Gastrocnemius medialis (tissue), 4 donors: ENCODE results near the gene CFAP92. TPM values are rescaled to one million over a fixed set of nuclear protein-coding genes. Genes with fewer than 3 reads are reported as not detected.
A peak's percentile ranks its signal among the peaks of the same experiment; 100 is the strongest.

ENCODE experiments used
- ATAC-seq, 2 donors: fragments of 150-250 bp; one replicate each; pipeline ENCODE4 v1.9.1; 2016
- DNase-seq, 2 donors: peaks; one replicate each; pipeline ENCODE4 v3.0.0-alpha.2; 2019
- H3K27ac ChIP-seq, 4 donors: fragments of 200-600 bp; sonication (generic); 1 replicate in 1 of 4; 2 replicates in 3 of 4; pipeline ENCODE4 v1.5.1; 2016 to 2018; ENCODE audit warnings: mild to moderate bottlenecking in 2 of 4, moderate library complexity in 1 of 4
- H3K27me3 ChIP-seq, 3 donors: fragments of 200-600 bp; sonication (generic) in 2 of 3; 1 replicate in 1 of 3; 2 replicates in 2 of 3; pipeline versions ENCODE4 v1.5.1 to v1.6.0; 2016 to 2019; ENCODE audit warnings: mild to moderate bottlenecking in 1 of 3, moderate library complexity in 1 of 3
- H3K36me3 ChIP-seq, 2 donors: fragments of 200-600 bp; sonication (generic) in 1 of 2; one replicate each; pipeline ENCODE4 v1.5.1; 2017 to 2018
- H3K4me1 ChIP-seq, 2 donors: fragments of 200-600 bp; sonication (generic) in 1 of 2; one replicate each; pipeline ENCODE4 v1.5.1; 2016 to 2017; ENCODE audit warnings: mild to moderate bottlenecking in 2 of 2
- H3K4me3 ChIP-seq, 4 donors: fragments of 200-600 bp; sonication (generic) in 3 of 4; 1 replicate in 1 of 4; 2 replicates in 3 of 4; pipeline ENCODE4 v1.5.1; 2016 to 2019; ENCODE audit warnings: mild to moderate bottlenecking in 2 of 4
- H3K9me3 ChIP-seq, 3 donors: fragments of 200-600 bp; sonication (generic) in 2 of 3; 1 replicate in 1 of 3; 2 replicates in 2 of 3; pipeline ENCODE4 v1.5.1; 2016 to 2019
- POLR2A ChIP-seq, 2 donors: fragments of 450-650 bp; IDR thresholded peaks; one replicate each; pipeline ENCODE4 v1.6.1; 2017; ENCODE audit warnings: antibody characterized with exemption in 2 of 2, mild to moderate bottlenecking in 2 of 2, moderate library complexity in 2 of 2
- in situ Hi-C, 4 donors: fragments of 200-750 bp; cut with MboI; loops; one replicate each; pipeline versions ENCODE4 v1.15.0 to v1.8.0; 2017; ENCODE audit warnings: low sequenced_read_pairs in 4 of 4
- intact Hi-C: fragments of 100-400 bp; cut with DNase I; formaldehyde crosslinking; loops from one replicate; pipeline ENCODE4 v1.15.1; 2023; ENCODE audit warnings: low total_unique reads
- total RNA-seq, 4 donors: library from RNA; depleted of rRNA; stranded (reverse); fragments of >200 nt; gene quantifications; one replicate each; pipeline versions ENCODE4 v1.1.0 to v1.2.3, GENCODE V29; 2016
- TF ChIP-seq, protein P1 (sequence below), 5 experiments: fragments of 450-650 bp in 3 of 5; fragments of 200-600 bp in 2 of 5; sonication (generic) in 2 of 5; IDR thresholded peaks in 4 of 5; conservative IDR thresholded peaks in 1 of 5; 1 replicate in 4 of 5; 2 replicates in 1 of 5; pipeline ENCODE4 v1.5.1; 2016 to 2019; ENCODE audit warnings: antibody characterized with exemption in 5 of 5, mild to moderate bottlenecking in 3 of 5, moderate library complexity in 3 of 5

CFAP92 gene
- total RNA-seq, 4 donors from 2014 or later = 0.07 to 0.34 (median 0.20) TPM; not detected in 1

DNA sequence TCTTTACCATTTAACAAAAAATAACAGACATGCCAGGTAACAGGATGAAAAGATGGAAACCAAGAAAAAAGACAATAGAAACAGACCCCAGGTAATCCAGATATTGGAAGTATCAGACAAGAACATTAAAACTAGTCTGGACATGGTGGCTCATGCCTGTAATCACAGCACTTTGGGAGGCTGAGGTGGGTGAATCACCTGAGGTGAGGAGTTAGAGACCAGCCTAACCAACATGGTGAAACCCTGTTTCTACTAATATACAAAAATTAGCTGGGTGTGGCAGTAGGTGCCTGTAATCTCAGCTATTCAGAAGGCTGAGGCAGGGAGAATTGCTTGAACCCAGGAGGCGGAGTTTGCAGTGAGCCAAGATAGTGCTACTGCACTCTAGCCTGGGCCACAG lies 73.9 kb downstream of the CFAP92 start:
- TF ChIP-seq, protein P1, sequence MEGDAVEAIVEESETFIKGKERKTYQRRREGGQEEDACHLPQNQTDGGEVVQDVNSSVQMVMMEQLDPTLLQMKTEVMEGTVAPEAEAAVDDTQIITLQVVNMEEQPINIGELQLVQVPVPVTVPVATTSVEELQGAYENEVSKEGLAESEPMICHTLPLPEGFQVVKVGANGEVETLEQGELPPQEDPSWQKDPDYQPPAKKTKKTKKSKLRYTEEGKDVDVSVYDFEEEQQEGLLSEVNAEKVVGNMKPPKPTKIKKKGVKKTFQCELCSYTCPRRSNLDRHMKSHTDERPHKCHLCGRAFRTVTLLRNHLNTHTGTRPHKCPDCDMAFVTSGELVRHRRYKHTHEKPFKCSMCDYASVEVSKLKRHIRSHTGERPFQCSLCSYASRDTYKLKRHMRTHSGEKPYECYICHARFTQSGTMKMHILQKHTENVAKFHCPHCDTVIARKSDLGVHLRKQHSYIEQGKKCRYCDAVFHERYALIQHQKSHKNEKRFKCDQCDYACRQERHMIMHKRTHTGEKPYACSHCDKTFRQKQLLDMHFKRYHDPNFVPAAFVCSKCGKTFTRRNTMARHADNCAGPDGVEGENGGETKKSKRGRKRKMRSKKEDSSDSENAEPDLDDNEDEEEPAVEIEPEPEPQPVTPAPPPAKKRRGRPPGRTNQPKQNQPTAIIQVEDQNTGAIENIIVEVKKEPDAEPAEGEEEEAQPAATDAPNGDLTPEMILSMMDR (IDR thresholded peaks at IDR 0.05 in 4 of 5, conservative IDR thresholded peaks at IDR 0.05 in 1 of 5) = no peak
- ATAC-seq (no peak), DNase-seq (no peak)
- intact Hi-C loops (no loop called here), in situ Hi-C loops (no loop called here)
- Histone ChIP-seq H3K27me3 (no peaks in the 10 kb centered on the region), H3K36me3 (peaks cover 0 to 17% of the 10 kb centered on the region in 2 donors), H3K27ac (no peak overlapping the region), H3K4me3 (no peak overlapping the region), H3K4me1 (no peaks in the 10 kb centered on the region), H3K9me3 (no peaks in the 10 kb centered on the region)

DNA sequence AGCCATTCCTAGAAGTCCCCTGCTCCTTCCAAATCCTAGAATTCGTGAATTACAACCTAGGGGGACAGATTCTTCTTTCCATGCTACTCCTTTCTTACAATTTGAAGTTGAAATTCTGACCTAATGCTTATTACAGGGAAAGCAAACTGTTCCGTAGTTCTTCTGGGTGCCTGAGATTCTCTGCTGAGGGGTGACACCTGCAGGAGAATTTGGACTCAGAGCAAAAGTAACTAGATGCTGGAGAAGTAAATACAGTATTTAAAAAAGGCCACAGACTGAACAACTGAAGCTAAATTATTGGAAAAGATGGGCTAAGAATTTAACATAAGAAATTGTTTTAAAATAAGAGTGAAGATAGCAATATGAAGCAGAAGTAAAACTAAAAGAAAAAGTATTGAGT lies 76.6 kb downstream of the CFAP92 start:
- DNase-seq (no peak), ATAC-seq (no peak)
- no peak overlapping the region for H3K4me3 ChIP-seq
- peaks cover 0 to 44% of the 10 kb centered on the region in 2 donors for H3K36me3 ChIP-seq
- no peaks in the 10 kb centered on the region for H3K9me3 ChIP-seq
- H3K4me1 ChIP-seq = no peaks in the 10 kb centered on the region
- no peaks in the 10 kb centered on the region for H3K27me3 ChIP-seq
- intact Hi-C loops = no loop called here
- no peak overlapping the region for H3K27ac ChIP-seq
- TF ChIP-seq POLR2A (IDR thresholded peaks at IDR 0.05) = no peak
- TF ChIP-seq, protein P1 (IDR thresholded peaks at IDR 0.05 in 4 of 5, conservative IDR thresholded peaks at IDR 0.05 in 1 of 5) = no peak
- in situ Hi-C loops = no loop called here

- no peaks in the 10 kb centered on the region for H3K4me1 ChIP-seq
- no peak for TF ChIP-seq POLR2A (IDR thresholded peaks at IDR 0.05)
- TF ChIP-seq, protein P1 (IDR thresholded peaks at IDR 0.05 in 4 of 5, conservative IDR thresholded peaks at IDR 0.05 in 1 of 5) = no peak
- no peak overlapping the region for H3K4me3 ChIP-seq
- in situ Hi-C loops = no loop called here
- no peak for ATAC-seq
- peaks cover 0 to 66% of the 10 kb centered on the region in 2 donors for H3K36me3 ChIP-seq
- no peaks in the 10 kb centered on the region for H3K9me3 ChIP-seq
- H3K27ac ChIP-seq = no peak overlapping the region
- intact Hi-C loops = no loop called here
- H3K27me3 ChIP-seq = no peaks in the 10 kb centered on the region
- peak in 1 of 2 donors; percentile 11 for DNase-seq
These were observed 78.8 kb downstream of the CFAP92 start for GRCh38 chr3:128914966-128915645.

GRCh38 chr3:128911911-128912310 lies 82.0 kb downstream of the CFAP92 start:
- H3K4me1 ChIP-seq = no peaks in the 10 kb centered on the region
- H3K36me3 ChIP-seq = peaks cover 0 to 98% of the 10 kb centered on the region in 2 donors
- no peak overlapping the region for H3K4me3 ChIP-seq
- no peak for DNase-seq
- intact Hi-C loops = no loop called here
- H3K9me3 ChIP-seq = no peaks in the 10 kb centered on the region
- no peaks in the 10 kb centered on the region for H3K27me3 ChIP-seq
- H3K27ac ChIP-seq = no peak overlapping the region
- in situ Hi-C loops = no loop called here
- TF ChIP-seq, protein P1 (IDR thresholded peaks at IDR 0.05 in 4 of 5, conservative IDR thresholded peaks at IDR 0.05 in 1 of 5) = no peak
- no peak for TF ChIP-seq POLR2A (IDR thresholded peaks at IDR 0.05)
- ATAC-seq = no peak

DNA sequence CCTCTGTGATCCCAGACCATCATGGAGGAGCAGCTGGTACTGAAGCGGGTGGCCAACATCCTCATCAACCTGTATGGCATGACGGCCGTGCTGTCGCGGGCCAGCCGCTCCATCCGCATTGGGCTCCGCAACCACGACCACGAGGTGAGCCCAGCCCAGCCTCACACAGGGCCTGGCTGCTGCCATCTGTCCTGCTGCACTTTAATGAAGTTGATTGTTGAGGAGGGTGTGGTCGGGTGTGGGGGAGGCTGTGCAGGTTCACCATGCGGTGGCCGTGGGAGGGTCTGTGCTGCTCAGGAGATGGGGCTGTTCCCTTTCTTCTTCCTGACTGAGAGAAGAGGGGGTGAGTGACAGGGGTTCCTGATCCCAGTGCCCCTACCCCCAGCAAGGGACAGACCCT lies 83.9 kb downstream of the CFAP92 start:
- TF ChIP-seq POLR2A (IDR thresholded peaks at IDR 0.05) = no peak
- TF ChIP-seq, protein P1 (IDR thresholded peaks at IDR 0.05 in 4 of 5, conservative IDR thresholded peaks at IDR 0.05 in 1 of 5) = no peak

More for the DNA sequence above, 83.9 kb downstream of the CFAP92 start:
- Histone ChIP-seq H3K4me1 (no peaks in the 10 kb centered on the region), H3K27ac (no peak overlapping the region), H3K4me3 (no peak overlapping the region), H3K36me3 (peaks cover 0 to 100% of the 10 kb centered on the region in 2 donors), H3K9me3 (no peaks in the 10 kb centered on the region), H3K27me3 (no peaks in the 10 kb centered on the region)
- intact Hi-C loops = no loop called here
- ATAC-seq (no peak), DNase-seq (peak in 1 of 2 donors; percentile 6)
- in situ Hi-C loops = no loop called here
